ENCODE results near the gene MYL6B.
"Not testable (repeated sequence)": the region's sequence is repeated elsewhere in the genome, so short reads cannot be mapped to it uniquely, and the experiment has no call there.

The MYL6B gene

DNA sequence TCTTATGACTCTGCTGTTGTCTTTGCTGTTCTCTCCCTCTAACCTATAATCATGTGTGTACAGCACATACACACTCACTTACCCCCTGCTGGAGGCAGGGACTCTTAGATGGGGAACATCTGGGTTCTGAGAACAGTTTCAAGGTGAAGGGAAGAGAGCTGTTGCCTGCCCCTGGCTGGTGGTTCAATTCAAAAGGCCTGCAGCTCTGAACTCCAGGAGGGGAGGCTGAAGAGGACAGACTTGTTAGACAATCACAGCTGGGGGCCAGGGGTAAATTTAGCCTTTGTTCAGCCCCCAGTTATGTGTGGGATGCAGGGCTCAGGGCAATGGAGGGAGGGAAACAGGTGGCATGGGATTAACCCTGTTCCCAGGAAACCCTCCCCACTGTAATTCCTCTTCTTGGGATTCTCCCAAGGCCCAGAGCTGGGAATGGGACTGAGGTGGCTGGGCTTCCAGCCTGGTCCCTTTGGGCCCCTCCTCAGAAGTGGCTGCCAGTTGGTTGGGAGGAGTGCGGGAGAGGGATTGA lies 1.9 kb downstream of the MYL6B start:
- DNase-seq, result no peak

DNA sequence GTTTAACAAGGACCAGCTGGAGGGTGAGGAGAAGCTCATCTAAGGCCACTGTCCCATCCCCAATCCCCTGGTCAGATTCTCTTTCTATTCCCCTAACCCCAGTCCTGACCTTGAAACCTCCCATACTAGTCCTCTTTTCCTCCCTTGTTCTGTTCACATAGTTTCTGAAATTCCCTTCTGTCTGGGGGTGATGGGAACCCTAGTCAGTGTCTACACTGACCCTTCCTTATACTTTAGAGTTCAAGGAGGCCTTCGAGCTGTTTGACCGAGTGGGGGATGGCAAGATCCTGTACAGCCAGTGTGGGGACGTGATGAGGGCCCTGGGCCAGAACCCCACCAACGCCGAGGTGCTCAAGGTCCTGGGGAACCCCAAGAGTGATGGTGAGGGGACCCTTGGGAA lies 2.4 kb downstream of the MYL6B start:
- no peak for DNase-seq

DNA sequence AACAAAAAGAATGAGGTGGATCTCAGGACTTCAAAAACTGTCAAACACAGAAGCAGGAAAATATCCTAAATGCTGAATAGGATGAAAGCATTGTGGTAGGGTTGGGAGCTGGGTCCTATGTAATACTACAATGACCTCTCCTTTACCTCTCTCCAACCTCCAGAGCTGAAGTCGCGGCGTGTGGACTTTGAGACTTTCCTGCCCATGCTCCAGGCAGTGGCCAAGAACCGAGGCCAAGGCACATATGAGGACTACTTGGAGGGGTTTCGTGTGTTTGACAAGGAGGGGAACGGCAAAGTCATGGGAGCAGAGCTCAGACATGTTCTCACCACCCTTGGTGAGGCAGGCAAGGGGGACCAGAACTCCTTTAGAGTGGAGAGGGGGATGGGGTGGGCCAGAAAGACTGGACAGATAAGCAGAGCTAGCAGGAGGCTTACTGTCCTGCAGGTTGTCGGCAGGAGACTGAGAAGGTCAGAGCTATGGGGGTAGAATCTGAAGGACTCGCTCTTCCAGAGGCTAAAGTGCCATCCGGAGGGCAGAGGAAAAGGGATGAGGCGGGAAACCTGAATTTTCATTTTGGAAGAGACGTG lies 3.0 kb downstream of the MYL6B start:
- no peak for DNase-seq

DNA sequence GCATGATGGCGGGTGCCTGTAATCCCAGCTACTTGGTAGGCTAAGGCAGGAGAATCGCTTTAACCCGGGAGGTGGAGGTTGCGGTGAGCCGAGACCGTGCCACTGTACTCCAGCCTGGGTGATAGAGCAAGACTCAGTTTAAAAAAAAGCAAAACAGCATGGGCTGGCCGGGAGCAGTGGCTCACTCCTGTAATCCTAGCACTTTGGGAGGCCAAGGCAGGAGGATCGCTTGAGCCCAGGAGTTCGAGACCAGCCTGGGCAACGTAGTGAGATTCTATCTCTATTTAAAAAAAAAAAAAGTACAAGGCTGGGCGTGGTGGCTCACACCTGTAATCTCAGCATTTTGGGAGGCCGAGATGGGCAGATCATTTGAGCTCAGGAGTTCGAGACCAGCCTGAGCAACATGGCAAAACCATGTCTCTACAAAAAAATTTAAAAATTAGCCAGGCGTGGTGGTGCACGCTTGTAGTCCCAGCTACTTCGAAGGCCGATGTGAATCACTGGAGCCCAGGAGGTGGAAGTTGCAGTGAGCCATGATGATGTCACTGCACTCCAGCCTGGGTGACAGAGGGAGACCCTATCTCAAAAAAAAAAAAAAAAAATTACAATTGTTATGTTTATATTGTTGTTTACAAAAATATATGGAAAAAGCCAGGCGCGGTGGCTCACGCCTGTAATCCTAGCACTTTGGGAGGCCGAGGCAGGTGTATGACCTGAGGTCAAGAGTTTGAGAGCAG lies 4.2 kb downstream of the MYL6B start:
- DNase-seq, result not testable (repeated sequence)

DNA sequence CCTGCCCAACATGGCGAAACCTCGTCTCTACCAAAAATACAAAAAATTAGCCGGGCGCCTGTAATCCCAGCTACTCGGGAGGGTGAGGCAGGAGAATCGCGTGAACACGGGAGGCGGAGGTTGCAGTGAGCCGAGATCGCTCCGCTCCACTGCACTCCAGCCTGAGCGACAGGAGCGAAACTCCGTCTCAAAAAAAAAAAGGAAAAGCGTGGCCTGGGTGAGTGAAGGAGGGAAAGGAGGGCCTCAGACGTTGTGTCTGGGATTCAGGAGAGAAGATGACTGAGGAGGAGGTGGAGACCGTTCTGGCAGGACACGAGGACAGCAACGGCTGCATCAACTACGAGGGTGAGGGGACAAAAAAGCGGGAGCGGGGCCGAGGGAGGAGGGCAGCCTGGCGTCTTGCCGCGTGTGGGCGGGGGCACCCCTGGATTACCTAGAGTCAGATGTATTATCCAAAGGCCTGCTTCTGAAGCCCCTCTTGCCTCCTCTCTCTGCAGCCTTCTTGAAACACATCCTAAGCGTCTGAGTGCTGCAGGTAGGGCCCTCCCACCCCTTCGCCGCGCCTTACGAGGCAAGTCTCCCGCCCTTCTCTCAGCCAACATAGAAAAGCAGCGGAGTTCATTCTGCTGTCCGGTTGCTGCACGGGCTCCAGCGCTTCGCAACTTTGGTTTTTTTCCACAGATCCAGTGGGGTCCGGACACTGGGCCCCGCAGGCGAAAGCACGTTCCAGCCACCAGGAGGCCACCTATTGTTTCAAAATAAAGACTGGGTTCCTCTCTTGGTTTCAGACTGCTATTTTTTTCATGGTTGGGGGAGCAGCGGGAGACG lies 5.0 kb downstream of the MYL6B start:
- DNase-seq, result peak; percentile 48

DNA sequence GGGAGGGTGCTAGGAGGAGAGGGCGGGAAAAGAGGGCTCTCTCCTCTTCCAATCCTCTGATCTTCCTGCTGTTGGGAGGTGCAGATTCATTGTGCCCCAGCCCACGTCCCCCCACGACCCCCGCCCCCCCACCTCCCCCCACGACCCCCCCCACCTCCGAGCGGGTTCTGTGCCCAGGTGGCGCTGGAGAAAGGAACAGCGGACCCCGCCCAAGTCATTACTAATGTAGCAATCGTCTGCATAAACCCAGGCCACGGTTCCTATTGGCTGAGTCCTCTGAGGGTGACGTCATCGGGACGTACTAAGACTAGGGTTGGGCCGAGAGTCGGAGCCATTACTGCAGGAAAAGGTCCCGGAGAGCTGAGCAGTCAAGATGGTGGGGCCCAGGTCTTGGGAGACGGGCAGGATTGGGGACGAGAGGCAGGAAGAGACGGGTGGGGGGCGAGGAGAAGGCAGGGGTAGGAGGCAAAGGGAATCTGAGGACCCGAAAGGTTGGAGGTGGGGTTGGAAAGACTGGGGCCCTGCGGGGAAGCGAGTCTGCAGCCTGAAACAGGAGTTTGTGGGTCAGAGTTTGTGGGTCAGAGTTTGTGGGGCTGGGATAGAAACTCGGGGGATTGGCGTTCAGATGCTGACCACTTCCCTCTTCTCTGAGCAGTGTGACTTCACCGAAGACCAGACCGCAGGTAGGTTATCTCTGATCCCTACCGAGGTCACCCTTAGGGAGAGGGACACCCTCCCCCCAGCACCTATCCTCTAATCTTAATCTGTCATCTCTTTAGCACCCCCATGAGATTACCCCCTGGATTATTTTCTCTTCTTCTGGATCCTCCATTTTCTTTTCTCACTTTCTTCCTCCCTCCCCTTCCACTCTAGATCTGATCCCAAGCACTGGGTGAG lies 5.9 kb downstream of the MYL6B start, which contains the start of gene MYL6:
MYL6 (plus strand) TSS at position 331 of the 897 bp plus-strand sequence; CDS start at position 374, 43 bp downstream.
- peak; percentile 87 for DNase-seq

DNA sequence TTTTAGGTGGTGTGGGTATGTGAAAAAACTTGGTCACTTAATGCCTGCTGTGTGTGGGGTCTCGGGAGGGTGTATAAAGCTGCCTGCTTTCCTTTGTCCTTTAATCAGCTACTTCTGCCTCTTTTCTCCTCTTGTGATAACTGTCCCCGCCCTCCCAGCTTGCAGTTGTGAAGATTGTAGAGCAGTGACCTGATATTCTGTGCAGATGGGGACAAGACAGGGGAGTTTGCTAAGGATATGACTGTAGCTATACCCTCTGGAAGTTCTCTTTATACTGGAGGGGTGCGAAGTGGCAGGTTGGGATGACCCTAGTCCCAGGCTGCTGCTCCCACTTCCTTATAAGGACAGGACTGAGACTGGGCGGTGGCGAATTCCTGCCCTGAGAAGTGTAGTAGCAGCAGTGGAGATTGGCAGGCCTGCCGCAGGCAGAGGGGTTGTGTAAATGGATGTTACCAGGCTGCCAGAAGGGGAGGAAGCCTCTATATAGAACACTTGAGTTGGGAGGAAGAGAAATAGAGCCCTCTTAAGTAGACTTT lies 6.6 kb downstream of the MYL6B start:
- DNase-seq, result no peak

DNA sequence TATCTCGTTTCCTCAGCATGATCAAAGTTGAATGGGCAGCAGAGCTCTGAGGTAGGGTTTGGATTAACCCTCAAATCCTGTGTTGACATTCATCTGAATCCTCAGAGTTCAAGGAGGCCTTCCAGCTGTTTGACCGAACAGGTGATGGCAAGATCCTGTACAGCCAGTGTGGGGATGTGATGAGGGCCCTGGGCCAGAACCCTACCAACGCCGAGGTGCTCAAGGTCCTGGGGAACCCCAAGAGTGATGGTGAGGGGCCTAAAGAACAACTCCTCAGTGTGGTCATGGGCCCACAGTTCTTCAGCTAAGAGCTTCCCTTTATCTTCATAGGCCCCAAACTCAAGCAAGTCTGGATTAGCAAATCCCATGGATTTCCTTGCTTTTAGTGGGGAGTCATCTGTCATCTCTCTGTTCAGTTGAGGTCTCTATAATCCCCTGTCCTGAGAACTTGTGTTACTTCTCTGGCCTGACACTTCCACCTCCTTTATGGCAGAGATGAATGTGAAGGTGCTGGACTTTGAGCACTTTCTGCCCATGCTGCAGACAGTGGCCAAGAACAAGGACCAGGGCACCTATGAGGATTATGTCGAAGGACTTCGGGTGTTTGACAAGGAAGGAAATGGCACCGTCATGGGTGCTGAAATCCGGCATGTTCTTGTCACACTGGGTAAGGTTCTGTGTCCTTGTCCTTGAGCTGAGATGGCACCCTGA lies 7.2 kb downstream of the MYL6B start:
- no peak for DNase-seq

DNA sequence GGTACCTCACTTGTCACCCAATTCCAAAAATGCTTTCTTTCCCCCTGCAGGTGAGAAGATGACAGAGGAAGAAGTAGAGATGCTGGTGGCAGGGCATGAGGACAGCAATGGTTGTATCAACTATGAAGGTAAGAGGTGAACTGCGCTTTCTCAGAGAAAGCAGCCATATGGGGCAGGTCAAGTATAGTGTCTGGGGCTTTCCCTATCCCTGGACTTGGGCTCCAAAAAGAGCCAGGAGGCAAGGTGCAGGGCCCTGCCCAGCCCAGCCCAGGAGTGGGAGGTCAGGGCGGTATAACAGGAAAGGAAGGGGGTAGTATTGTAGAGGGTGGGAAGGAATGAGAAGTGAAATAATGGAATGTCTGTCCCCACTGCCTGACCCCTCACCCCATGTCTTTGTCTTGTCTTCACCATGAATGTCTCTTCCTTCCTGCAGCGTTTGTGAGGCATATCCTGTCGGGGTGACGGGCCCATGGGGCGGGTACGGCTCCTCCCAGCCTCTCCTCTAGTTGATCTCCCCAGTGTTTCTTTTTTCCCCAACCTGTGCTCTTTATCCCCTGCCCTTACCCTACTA lies 7.9 kb downstream of the MYL6B start:
- peak; percentile 66 for DNase-seq

DNA sequence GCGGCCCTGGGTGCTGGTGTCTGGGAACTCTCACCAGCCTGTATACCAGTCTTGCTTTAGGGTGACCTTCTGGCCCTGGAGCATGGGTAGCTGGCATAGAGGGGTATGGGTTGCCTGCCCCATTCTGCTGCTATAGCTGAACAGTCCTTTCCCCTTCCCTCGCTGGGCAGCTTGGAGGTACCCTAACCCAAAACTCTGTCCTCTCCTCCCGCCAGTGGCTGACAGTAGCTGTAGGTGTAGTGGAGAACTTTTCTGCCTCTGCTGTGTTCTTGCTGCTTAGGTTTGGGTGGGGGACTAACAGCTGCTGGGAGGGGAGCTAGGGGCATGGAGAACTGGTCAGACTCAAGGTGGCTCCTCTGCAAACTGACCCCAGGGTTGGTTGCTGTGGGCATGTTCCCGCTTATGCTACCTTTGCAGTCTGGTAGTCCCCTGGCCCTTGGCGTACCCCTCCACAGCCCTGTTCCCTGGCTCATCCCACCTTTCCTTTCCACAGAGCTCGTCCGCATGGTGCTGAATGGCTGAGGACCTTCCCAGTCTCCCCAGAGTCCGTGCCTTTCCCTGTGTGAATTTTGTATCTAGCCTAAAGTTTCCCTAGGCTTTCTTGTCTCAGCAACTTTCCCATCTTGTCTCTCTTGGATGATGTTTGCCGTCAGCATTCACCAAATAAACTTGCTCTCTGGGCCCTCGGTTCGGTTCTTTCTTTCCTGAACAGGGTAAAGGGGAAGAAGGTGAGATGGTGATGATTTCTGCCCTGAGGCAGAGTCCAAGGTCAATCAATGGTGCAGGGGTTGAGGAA lies 8.7 kb downstream of the MYL6B start:
- DNase-seq, result no peak

DNA sequence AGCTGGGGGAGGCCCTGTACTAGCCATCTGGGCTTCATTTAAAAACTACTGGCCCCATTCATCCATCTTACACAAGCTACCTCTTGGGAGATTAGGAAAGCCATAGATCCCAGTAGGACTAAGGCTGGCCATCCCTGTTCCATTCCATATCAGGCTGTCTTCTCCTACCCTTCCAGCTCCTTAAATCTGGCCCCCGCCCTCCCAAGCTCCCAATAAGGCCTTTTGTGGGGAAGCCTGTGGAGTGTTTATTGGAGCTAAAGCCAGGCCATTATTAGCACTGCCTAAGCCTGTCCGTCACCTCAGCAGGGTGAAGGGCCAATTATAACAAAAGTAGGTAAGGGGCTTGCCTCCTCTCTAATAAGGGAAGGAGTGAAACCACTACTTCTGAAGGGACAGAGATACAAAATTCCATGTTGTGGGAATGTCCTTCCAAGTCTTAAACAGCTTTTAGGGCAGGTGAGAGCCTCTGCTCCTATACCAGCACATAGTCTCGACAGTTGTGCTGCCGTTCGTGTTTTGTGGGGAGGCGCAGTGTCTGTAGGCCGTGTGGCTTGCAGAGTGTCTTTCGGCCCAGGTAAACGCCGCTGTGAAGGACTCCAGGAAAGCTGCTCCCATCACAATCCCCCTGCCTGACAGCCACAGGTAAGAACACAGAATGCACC lies 9.4 kb downstream of the MYL6B start:
- DNase-seq, result no peak

DNA sequence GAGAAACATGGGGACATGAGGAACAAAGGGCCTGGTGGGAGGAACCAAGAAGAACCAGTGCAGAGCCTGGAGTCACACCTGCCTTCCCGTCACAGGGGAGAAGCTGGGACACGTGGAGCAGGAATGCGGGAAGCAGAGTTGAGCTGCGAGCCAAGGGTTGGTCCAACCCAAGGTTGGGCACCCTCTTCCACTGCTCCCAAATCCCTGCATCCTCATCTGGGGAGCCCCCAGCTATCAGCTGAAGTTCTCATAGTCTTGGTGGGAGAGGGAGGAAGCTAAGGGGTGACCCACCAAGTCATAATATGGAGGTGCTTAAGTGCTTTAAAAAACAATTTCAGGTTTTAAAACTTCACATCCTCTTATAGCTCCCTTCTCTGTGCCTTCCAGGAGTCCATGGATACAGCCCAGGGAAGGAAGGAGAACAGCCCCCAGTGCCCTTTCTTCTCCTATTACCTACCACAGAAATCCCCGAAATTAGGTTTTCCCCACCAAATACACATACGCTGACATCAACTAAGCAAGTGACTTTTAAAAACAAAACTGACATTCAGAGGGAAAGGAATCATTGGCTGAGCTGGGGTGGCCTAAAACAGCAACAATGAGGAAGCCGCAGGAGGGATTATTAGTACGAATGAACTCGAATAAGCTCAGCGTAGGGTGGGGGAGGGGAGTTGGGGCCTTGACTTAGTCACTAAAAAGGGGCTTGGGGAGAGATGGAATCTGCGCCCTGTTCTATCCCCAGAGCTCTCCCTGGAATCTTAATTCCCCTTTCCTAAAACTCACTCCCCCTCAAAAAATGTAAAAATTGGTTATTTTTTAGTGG lies 10.3 kb downstream of the MYL6B start:
- no peak for DNase-seq

DNA sequence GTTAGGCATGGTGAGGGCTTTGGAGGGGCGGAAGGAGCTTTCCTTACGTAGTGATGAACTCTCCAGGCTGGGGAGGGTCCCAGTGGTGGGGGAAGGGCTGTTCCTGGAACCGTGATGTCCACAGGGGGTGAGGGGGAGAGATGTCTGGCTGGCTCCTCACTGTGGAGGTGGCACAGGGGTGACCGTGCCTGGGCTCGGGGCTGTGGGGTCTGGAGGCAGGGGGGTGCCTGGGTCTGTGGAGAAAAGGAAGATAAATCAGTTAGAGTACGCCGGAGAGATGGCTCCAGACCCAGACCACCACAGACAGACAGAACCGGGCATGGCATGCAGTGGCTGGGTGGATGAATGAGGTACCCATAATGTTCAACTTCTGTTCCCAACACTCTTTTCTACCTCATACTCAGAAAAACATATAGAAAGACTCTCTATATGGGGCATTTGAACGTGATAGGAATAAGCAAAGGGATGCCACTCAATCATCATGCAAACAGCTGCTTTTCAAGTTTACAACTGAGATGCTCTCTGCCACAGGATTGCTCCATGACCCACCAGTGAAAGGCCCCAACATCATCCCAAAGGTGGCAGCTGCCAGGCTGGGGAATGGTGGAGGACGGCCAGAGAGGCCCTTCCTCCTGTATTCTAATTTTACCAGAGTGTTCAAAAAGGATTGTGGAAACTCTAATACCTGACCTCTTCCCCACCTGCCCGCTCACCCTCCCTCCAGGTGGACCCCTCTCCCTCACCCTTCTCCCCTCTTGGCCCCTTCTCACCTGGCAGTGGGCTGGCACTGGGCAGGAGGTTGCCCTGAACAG lies 11.4 kb downstream of the MYL6B start:
- DNase-seq, result no peak

DNA sequence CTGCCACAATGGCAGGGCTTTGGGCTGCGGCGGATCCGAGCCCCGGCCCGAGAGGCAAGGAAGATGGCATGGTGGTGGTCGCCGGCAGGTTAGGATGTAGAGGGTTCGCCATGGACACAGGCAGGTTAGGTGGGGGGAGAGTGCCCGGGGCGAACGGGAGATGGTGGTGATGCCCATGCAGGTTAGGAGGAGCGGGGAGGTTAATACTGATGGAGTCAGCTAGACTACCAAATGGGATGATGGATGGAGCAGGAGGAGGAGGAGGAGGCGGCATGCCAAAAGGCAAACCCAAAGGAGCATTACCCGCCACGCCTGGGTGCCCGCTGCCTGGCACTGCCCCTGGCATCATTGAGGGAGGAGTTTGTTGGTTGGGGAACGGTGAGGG lies 11.9 kb downstream of the MYL6B start:
- DNase-seq, result no peak

DNA sequence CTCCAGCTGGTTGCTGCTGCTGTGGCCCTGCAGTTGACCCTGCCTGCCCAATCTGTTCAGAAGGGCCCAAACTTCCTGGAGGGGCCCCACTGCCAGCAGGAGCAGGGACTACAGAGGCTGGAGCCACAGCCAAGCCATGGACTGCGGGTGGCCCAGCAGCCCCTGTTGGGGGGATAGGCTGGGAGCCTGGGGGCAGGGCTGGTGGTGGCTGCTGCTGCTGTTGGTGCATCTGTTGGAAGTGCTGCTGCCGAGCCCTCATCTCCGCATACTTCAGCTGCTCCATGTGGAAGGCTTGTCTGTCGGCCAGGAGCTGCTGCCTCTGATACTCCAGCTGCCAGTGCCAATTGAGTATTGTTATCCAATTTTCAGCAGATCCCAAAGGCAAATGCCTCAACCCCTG lies 13.0 kb downstream of the MYL6B start:
- DNase-seq, result no peak

DNA sequence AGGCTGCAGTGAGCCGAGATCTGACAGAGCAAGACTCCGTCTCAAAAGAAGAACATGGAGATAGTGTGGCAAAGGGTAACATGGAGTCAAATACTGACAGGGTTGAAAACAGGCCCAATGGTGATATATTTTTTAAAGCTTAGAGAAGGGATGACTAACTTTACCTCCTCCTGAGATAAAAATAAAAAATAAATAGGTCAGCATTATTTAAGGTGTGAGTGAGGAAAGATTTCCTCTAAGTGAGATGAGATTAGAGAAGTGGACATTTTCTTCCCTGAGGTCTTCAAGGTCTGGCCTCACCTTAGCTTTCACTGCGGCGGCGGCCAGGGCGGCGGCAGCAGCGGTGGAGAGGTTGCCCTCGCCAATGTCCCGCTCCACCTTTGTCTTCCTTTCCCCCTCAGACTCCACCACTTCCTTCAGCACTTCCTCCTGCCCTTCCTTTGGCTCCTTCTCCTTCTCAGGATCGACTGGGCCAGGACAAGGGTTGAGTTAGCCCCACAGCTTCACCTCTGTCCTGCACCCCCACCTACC lies 16.9 kb downstream of the MYL6B start:
- no peak for DNase-seq

DNA sequence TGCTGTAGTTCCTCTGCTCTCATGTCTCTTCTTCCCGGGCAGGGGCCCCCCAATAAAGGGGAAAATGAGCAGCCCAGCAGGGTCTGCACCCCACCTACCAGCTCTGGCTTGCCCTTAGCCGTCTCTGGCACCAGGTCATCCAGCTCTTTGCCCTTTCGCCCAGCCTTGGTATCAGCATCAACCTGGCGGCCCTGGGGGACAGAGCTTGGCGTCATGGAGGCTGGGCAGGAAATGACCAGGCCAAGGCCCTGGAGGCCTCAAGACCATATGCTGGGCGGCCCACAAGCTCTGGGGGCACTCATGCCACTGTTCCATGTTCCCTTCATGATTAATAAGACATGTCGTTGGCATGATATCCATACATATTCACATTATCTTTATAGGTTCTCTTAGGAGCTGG lies 20.5 kb downstream of the MYL6B start:
- no peak for DNase-seq

DNA sequence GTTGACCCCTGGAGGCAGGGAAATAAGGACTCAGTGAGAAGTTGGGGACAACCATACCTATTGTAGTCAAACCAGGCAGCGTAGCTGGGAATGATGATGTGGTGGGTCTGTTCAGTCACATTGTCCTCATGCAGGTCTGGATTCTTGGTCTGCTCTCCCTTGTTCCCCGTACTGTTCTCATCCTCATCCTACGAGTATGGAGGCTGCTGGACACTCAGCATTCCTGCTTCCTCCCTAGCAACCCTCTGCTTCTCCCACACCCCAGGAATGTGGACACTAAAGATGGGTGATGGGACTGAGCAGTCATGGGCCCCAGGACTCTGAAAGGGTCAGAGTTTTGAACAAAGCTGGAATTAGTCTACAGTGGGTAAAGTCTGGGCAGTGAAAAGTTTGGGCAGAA lies 26.0 kb downstream of the MYL6B start:
- DNase-seq, result no peak

Data from activated CD4-positive, alpha-beta T cell treated with anti-CD3 and anti-CD28 coated beads, Interleukin-2, amount 50 U/mL, for 1 hour (primary cell).